H1 (cell line): Measurements from ENCODE around the gene FNIP2. TPM values are rescaled to one million over a fixed set of nuclear protein-coding genes. Genes with fewer than 3 reads are reported as not detected.
"Not testable (repeated sequence)": the region's sequence is repeated elsewhere in the genome, so short reads cannot be mapped to it uniquely, and the experiment has no call there.

Source experiments
- CTCF ChIA-PET: fragments of 300-600 bp; sonication (Branson Sonifier 250); formaldehyde crosslinking; loops from one replicate; lab custom pipeline; 2021; ENCODE audit not compliant: partially characterized antibody; lab: Charles Lee
- POLR2A ChIA-PET: fragments of 300-600 bp; sonication (Branson Sonifier 250); formaldehyde crosslinking; loops from one replicate; lab custom pipeline; 2021; ENCODE audit warnings: inconsistent platforms; ENCODE audit not compliant: partially characterized antibody; lab: Charles Lee
- DNase-seq, 2 experiments: peaks; one replicate each; pipeline versions ENCODE4 v3.0.0 to v3.0.0-alpha.2; 2010 to 2022; ENCODE audit warnings: low spot score in 2 of 2, low read depth in 1 of 2, mixed read lengths in 1 of 2
- FAIRE-seq: peaks from 2 replicates; lab custom pipeline; 2011; peaks lifted over from hg19 to GRCh38; lab: Jason Lieb, UNC
- H2AFZ ChIP-seq: 2 replicates; pipeline ENCODE4 v1.8.1; 2012; ENCODE audit warnings: low read length, inconsistent platforms
- H2AK5ac ChIP-seq: 2 replicates; pipeline ENCODE4 v1.6.1; 2013; ENCODE audit warnings: low read depth, low read length
- H2BK120ac ChIP-seq: replicated peaks from 2 replicates; pipeline ENCODE3; 2013; ENCODE audit warnings: low read depth, low read length, inconsistent platforms
- H2BK12ac ChIP-seq: 2 replicates; pipeline ENCODE4 v1.6.1; 2013; ENCODE audit warnings: low read depth, low read length
- H2BK15ac ChIP-seq: 2 replicates; pipeline ENCODE4 v1.6.1; 2013; ENCODE audit warnings: low read length
- H2BK20ac ChIP-seq: 2 replicates; pipeline ENCODE4 v1.6.1; 2013; ENCODE audit warnings: low read length
- H2BK5ac ChIP-seq: 2 replicates; pipeline ENCODE4 v1.6.1; 2013; ENCODE audit warnings: low read depth, low read length
- H3K14ac ChIP-seq: 2 replicates; pipeline ENCODE4 v1.6.1; 2013; ENCODE audit warnings: inconsistent platforms; ENCODE audit not compliant: insufficient read length
- H3K18ac ChIP-seq: 2 replicates; pipeline ENCODE4 v1.6.1; 2013; ENCODE audit warnings: low read length; ENCODE audit errors: extremely low read depth
- H3K23ac ChIP-seq: 2 replicates; pipeline ENCODE4 v1.6.1; 2013; ENCODE audit warnings: inconsistent platforms; ENCODE audit not compliant: insufficient read length
- H3K23me2 ChIP-seq: 2 replicates; pipeline ENCODE4 v1.6.1; 2013; ENCODE audit warnings: low read depth, low read length
- H3K27ac ChIP-seq: 2 replicates; pipeline ENCODE4 v1.6.1; 2011; ENCODE audit warnings: low read depth, low read length, inconsistent platforms
- H3K27me3 ChIP-seq, 4 experiments: replicated peaks in 1 of 4; 1 replicate in 1 of 4; 2 replicates in 3 of 4; pipeline versions ENCODE4 v1.6.1 to v1.8.1; 2011 to 2013; ENCODE audit warnings: low read length in 3 of 4, mild to moderate bottlenecking in 3 of 4, inconsistent platforms in 2 of 4, mixed read lengths in 2 of 4, moderate library complexity in 1 of 4; ENCODE audit not compliant: control insufficient read depth in 3 of 4, insufficient read depth in 3 of 4; ENCODE audit errors: extremely low read depth in 1 of 4
- H3K36me3 ChIP-seq, 4 experiments: 2 replicates each; pipeline versions ENCODE4 v1.6.1 to v1.8.1; 2011 to 2013; ENCODE audit warnings: mild to moderate bottlenecking in 4 of 4, low read length in 3 of 4, moderate library complexity in 2 of 4, control low read depth in 1 of 4, inconsistent platforms in 1 of 4; ENCODE audit not compliant: insufficient read depth in 4 of 4, control insufficient read depth in 2 of 4
- H3K4ac ChIP-seq: replicated peaks from 2 replicates; pipeline ENCODE3; 2013; ENCODE audit warnings: low read length, low read depth, mixed read lengths, inconsistent platforms; ENCODE audit not compliant: insufficient read length
- H3K4me1 ChIP-seq, 4 experiments: replicated peaks in 1 of 4; 1 replicate in 1 of 4; 2 replicates in 3 of 4; pipeline versions ENCODE4 v1.6.1 to v1.8.1; 2011 to 2013; ENCODE audit warnings: low read length in 3 of 4, inconsistent platforms in 2 of 4, mixed read lengths in 1 of 4; ENCODE audit not compliant: insufficient read depth in 4 of 4, control insufficient read depth in 3 of 4
- H3K4me2 ChIP-seq, 2 experiments: 2 replicates each; pipeline versions ENCODE4 v1.6.1 to v1.8.1; 2011 to 2013; ENCODE audit warnings: low read depth in 2 of 2, low read length in 2 of 2, control low read depth in 1 of 2, inconsistent platforms in 1 of 2, mild to moderate bottlenecking in 1 of 2; ENCODE audit not compliant: insufficient read depth in 1 of 2
- H3K4me3 ChIP-seq, 4 experiments: fragments of 200-600, 300-600 bp in 1 of 4; sonication (generic), shearing (Covaris generic), sonication (Bioruptor Twin) in 1 of 4; 2 replicates each; pipeline versions ENCODE4 v1.5.1 to v1.8.1; 2011 to 2016; ENCODE audit warnings: low read length in 4 of 4, low read depth in 3 of 4, control low read depth in 2 of 4, inconsistent platforms in 2 of 4, mild to moderate bottlenecking in 2 of 4, mixed read lengths in 1 of 4, moderate library complexity in 1 of 4; ENCODE audit not compliant: insufficient read depth in 2 of 4; ENCODE audit errors: extremely low read depth in 1 of 4
- H3K56ac ChIP-seq: replicated peaks from 2 replicates; pipeline ENCODE3; 2013; ENCODE audit warnings: low read depth, mild to moderate bottlenecking, mixed read lengths, low read length, inconsistent platforms; ENCODE audit not compliant: insufficient read length
- H3K79me1 ChIP-seq: 2 replicates; pipeline ENCODE4 v1.6.1; 2013; ENCODE audit warnings: low read depth, low read length, control low read depth
- H3K79me2 ChIP-seq, 2 experiments: 2 replicates each; pipeline versions ENCODE4 v1.6.1 to v1.8.1; 2012 to 2013; ENCODE audit warnings: low read length in 2 of 2, mild to moderate bottlenecking in 2 of 2, inconsistent platforms in 1 of 2; ENCODE audit not compliant: insufficient read depth in 2 of 2, control insufficient read depth in 1 of 2
- H3K9ac ChIP-seq, 4 experiments: replicated peaks in 1 of 4; 1 replicate in 1 of 4; 2 replicates in 3 of 4; pipeline versions ENCODE4 v1.6.1 to v1.8.1; 2011 to 2013; ENCODE audit warnings: low read depth in 3 of 4, low read length in 3 of 4, control low read depth in 2 of 4, mild to moderate bottlenecking in 2 of 4, moderate library complexity in 2 of 4, inconsistent platforms in 1 of 4; ENCODE audit errors: extremely low read depth in 1 of 4
- H3K9me3 ChIP-seq, 2 experiments: 2 replicates each; pipeline versions ENCODE4 v1.6.1 to v1.8.1; 2012 to 2013; ENCODE audit warnings: mild to moderate bottlenecking in 2 of 2, moderate library complexity in 2 of 2, control low read depth in 1 of 2, inconsistent platforms in 1 of 2, low read depth in 1 of 2, low read length in 1 of 2, mixed read lengths in 1 of 2; ENCODE audit not compliant: insufficient read depth in 2 of 2
- H4K20me1 ChIP-seq, 2 experiments: replicated peaks in 1 of 2; 2 replicates each; pipeline versions ENCODE3 to v1.8.1; 2011 to 2013; ENCODE audit warnings: inconsistent platforms in 2 of 2, low read length in 2 of 2, mild to moderate bottlenecking in 1 of 2; ENCODE audit not compliant: insufficient read depth in 2 of 2, control insufficient read depth in 1 of 2
- H4K5ac ChIP-seq: 2 replicates; pipeline ENCODE4 v1.6.1; 2013; ENCODE audit warnings: low read length, low read depth, mixed read lengths, inconsistent platforms; ENCODE audit not compliant: insufficient read length
- H4K8ac ChIP-seq: 2 replicates; pipeline ENCODE4 v1.8.0; 2013; ENCODE audit warnings: mild to moderate bottlenecking, moderate library complexity, low read length, inconsistent platforms; ENCODE audit not compliant: insufficient read depth; ENCODE audit errors: extremely low read depth
- H4K91ac ChIP-seq: replicated peaks from 2 replicates; pipeline ENCODE3; 2013; ENCODE audit warnings: low read length, mixed read lengths, inconsistent platforms; ENCODE audit not compliant: insufficient read length
- WGBS, 2 experiments: shearing (Covaris generic) in 1 of 2; methylation state at CpG; one replicate each; pipeline versions ENCODE4 v1.1.6 to v1.1.7; 2013 to 2015; ENCODE audit warnings: low lambda C conversion rate in 2 of 2, mixed read lengths in 2 of 2, inconsistent platforms in 1 of 2, low coverage in 1 of 2, missing lambda C conversion rate in 1 of 2; ENCODE audit not compliant: insufficient replicate concordance in 2 of 2, insufficient coverage in 1 of 2, insufficient read length in 1 of 2; ENCODE audit errors: extremely low coverage in 1 of 2, missing lambda C conversion rate in 1 of 2; 5-methylcytosine and 5-hydroxymethylcytosine counted together
- polyA plus RNA-seq, 7 experiments: library from polyadenylated mRNA; depleted of rRNA in 3 of 7; stranded (reverse) in 5 of 7; unstranded in 2 of 7; fragments of >200 nt in 5 of 7; fragments of 200-250 nt in 2 of 7; gene quantifications; 1 replicate in 5 of 7; 2 replicates in 1 of 7; 4 replicates in 1 of 7; pipeline versions ENCODE4 v1.2.1 to v1.2.3, GENCODE V29; 2011 to 2013; ENCODE audit warnings: missing spikeins in 2 of 7, mixed read lengths in 2 of 7
- total RNA-seq: library from RNA; stranded (reverse); fragmentation: NEBNext Ultra II Directional; extraction: Animal tissue kit (Norgen Biotek cat#: 25700); gene quantifications from 2 replicates; pipeline ENCODE4 v1.2.1, GENCODE V29; 2021

The FNIP2 gene
- total and polyA plus RNA-seq, 2 of the 8 experiments (the other 6 are each of a cell fraction or from before 2014, with no cell fraction given), result 4.0 to 13.0 TPM

DNA sequence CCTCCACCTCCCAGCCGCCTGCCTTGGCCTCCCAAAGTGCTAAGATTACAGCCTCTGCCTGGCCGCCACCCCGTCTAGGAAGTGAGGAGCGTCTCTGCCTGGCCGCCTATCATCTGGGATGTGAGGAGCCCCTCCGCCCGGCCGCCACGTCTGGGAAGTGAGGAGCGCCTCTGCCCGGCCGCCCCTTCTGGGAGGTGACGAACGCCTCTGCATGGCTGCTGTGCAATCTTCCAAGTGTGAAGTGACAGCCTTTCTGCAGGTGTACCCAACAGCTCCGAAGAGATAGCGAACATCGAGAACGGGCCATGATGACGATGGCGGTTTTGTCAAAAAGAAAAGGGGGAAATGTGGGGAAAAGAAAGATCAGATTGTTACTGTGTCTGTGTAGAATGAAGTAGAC lies 9.3 kb upstream of the FNIP2 start:
- H3K36me3 ChIP-seq, H2BK120ac ChIP-seq, H3K4me2 ChIP-seq, H2AFZ ChIP-seq, H2BK12ac ChIP-seq, H3K9me3 ChIP-seq, H3K79me1 ChIP-seq, H2BK5ac ChIP-seq, H3K4me1 ChIP-seq, H3K4ac ChIP-seq, H4K91ac ChIP-seq, H3K79me2 ChIP-seq, H2AK5ac ChIP-seq, H4K8ac ChIP-seq, H3K4me3 ChIP-seq, H3K18ac ChIP-seq, H3K27ac ChIP-seq, H3K56ac ChIP-seq, H3K9ac ChIP-seq, POLR2A ChIA-PET, H2BK20ac ChIP-seq, H4K20me1 ChIP-seq, H3K23me2 ChIP-seq, H2BK15ac ChIP-seq, H3K23ac ChIP-seq, H3K27me3 ChIP-seq, H3K14ac ChIP-seq, DNase-seq, H4K5ac ChIP-seq, FAIRE-seq, CTCF ChIA-PET: not testable (repeated sequence)
- WGBS, 2 experiments, result 94% methylated on average over 19 of the region's 20 CpGs; no CpG with 5 or more reads in 1 of the 2 experiments
